HG03039 (cell line): ENCODE results near the gene PNKD.

Source experiments
- ATAC-seq: cut with Tn5 transposase; IDR thresholded peaks from one replicate; pipeline ENCODE4 v1.9.1; 2021; ENCODE audit warnings: mild to moderate bottlenecking, moderate library complexity; ENCODE audit not compliant: unreplicated experiment

PNKD gene

GRCh38 chr2:218256612-218257350 lies 13.5 kb upstream of the PNKD start:
- no peak for ATAC-seq

- peak; percentile 65 for ATAC-seq
These were observed 12.8 kb upstream of the PNKD start for GRCh38 chr2:218257390-218257981.

- no peak for ATAC-seq
These were observed 11.0 kb upstream of the PNKD start for GRCh38 chr2:218259099-218259961.

DNA sequence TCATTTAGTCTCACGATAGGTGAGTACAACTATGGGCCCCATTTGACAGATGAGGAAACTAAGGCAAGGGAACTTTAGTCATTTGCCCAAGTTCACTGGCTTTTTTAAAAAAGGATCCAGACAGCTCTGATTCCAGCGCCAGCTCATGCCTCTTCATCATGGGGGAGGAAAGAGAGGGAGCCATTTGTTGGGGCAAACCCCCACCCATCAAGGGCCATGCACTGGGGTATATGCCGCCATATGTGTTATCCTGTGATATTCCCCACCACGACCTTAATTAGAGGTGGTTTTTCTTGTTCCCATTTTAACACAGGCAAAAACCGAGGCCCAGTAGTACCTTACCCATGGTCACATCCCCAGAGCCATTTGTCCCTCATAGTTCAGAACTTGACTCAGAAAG lies 10.2 kb upstream of the PNKD start:
- ATAC-seq, result no peak

DNA sequence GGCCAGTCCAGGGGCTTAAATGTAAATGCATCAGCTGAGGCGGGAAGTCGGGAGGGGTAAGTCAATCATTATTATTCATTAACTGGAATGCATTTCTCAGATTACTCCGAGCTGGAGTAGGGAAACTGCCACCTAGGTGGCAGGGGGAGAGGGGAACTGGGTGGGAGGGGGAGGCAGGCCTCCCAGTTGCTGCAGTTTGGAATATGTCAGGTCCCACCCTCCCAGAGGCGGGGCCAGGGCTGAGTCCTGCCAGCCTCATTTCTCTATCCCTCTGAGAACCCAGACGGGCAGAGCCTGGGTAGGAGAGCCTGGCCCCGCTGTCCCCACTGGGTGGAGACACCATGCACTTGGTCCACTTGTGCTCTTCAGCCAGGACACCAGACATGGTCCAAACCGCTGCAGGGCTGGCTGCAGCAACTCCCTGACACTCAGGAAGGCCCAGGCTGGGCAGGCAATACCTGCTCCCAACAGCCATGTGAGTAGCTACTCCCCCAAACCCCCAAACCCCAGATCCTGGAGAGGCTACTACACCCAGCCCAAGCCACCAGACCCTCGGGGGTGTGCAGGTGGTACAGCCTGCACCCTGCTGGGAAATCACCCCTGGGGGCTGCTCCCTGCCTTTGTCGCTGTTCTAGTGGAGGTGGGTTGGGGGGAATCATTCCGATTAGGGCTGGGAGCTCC lies 9.4 kb upstream of the PNKD start, which contains the start of gene GPBAR1:
Gene GPBAR1 (plus strand): TSS at position 274 of the 681 bp plus-strand sequence. CDS start 1,710 bp downstream, outside the sequence.
- ATAC-seq, result no peak

GRCh38 chr2:218261423-218262236 lies 8.7 kb upstream of the PNKD start:
- no peak for ATAC-seq

GRCh38 chr2:218262237-218262600 lies 8.1 kb upstream of the PNKD start:
- ATAC-seq, result no peak

DNA sequence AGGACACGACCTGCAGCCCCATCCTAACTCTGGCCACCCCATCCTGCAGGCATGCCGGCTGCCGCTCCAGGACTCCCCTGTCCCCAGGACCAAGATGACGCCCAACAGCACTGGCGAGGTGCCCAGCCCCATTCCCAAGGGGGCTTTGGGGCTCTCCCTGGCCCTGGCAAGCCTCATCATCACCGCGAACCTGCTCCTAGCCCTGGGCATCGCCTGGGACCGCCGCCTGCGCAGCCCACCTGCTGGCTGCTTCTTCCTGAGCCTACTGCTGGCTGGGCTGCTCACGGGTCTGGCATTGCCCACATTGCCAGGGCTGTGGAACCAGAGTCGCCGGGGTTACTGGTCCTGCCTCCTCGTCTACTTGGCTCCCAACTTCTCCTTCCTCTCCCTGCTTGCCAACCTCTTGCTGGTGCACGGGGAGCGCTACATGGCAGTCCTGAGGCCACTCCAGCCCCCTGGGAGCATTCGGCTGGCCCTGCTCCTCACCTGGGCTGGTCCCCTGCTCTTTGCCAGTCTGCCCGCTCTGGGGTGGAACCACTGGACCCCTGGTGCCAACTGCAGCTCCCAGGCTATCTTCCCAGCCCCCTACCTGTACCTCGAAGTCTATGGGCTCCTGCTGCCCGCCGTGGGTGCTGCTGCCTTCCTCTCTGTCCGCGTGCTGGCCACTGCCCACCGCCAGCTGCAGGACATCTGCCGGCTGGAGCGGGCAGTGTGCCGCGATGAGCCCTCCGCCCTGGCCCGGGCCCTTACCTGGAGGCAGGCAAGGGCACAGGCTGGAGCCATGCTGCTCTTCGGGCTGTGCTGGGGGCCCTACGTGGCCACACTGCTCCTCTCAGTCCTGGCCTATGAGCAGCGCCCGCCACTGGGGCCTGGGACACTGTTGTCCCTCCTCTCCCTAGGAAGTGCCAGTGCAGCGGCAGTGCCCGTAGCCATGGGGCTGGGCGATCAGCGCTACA lies 7.4 kb upstream of the PNKD start:
- ATAC-seq, result no peak

- no peak for ATAC-seq
These were observed 6.3 kb upstream of the PNKD start for GRCh38 chr2:218263817-218264641.

DNA sequence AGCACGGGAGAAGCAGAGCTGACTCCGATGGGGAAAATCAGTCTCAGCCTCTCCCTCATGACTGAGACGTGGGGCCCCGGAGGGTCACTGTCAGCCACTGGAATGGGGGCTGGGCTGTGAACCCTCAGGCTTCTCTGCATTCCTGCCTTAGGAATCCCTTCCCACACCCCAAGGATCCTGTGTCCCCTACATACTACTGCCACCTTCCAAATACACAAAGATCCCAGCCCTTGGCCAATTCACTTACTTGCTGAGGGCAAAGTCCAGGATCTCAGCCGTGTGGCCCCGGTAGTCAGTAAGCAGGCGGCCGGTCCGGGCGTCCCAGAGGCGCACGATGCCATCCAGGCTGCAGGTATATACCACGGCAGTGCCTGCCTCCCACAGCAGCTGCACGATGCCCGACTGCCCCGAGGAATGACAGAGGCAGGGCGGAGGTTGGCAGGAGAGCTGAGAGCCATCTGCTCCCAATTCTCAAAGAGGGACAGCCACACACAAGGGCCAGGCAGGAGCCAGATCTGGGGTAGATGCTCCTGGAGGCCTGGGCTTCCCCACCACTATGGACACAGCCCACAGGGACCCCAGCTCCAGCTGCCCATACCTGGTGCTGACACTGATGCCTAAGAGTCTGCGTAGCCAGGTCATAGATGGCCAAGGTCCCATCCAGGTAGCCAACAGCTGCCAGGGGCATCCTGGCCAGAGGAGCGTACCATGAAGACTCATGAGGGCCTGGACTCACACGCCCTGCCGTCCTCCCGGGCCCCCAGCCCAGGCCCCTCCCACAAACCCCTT lies 5.4 kb upstream of the PNKD start:
- ATAC-seq, result no peak

DNA sequence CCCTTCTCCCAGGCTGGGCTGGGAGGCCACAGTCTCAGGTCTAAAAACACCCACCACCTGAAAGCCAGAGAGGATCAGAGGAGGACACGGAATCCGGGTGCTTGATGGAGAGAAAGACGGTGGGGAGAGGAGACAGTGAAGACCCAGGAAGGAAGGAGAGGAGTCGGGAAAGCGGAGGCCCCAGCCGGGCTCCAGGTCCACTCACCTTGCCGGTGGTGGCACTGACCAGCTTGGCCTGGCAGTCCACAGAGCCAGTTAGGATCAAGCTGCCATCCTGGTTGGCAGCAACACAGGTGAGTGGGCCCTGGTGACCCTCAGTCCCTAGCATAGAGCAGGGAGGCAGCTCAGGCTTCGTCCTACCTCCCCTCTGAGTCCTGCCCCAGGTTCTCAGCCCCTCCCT lies 4.7 kb upstream of the PNKD start:
- ATAC-seq, result no peak

DNA sequence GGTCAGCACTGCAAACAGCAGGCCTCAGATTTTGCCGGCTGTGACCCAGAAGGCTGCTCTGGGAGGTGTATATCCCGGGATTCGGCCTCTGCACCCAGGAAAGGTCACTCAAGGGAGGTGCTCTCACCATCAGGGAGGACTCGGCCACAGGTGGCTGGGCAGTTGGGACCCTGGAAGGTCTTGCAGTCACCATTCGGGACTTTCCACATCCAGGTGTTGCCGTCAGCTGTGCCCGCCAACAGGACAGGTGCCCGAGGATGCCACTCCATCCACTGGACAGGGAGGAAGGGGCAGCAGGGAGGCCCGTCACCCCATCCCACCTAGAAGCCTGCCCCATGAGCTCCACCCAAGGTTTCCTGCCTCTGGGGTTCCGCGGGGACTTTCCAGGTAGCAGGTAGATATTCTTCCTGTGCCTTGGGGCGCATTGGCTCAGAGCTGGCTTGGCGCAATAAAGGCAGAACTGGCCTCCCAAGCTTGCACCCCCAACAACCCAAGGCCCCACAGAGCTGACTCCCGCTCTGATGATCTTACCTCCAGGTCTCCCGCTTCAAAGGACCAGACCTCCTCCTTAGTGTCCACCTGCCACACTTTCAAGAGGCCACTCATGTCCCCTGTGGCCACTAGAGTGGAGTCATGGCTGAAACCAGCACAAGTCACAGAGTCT lies 3.9 kb upstream of the PNKD start:
- no peak for ATAC-seq

DNA sequence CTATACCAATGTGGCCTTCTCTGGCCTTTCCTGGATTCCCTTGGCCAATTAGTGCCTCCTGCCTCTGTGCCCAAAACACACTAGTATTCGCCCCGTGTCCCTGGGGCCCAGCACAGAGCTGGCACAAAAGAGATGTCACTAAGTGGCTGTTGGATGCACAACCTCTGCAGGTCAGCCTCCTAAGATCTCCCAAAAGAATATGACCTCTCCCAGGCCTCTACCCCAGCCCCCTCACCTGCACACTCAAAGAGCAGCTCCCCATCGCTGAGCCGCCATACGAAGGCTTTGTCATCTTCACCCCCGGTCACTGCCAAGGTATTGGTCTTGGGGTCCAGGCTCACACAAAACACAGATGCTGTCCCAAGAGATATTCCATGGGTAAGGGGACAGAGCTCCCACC lies 3.1 kb upstream of the PNKD start:
- ATAC-seq, result no peak

DNA sequence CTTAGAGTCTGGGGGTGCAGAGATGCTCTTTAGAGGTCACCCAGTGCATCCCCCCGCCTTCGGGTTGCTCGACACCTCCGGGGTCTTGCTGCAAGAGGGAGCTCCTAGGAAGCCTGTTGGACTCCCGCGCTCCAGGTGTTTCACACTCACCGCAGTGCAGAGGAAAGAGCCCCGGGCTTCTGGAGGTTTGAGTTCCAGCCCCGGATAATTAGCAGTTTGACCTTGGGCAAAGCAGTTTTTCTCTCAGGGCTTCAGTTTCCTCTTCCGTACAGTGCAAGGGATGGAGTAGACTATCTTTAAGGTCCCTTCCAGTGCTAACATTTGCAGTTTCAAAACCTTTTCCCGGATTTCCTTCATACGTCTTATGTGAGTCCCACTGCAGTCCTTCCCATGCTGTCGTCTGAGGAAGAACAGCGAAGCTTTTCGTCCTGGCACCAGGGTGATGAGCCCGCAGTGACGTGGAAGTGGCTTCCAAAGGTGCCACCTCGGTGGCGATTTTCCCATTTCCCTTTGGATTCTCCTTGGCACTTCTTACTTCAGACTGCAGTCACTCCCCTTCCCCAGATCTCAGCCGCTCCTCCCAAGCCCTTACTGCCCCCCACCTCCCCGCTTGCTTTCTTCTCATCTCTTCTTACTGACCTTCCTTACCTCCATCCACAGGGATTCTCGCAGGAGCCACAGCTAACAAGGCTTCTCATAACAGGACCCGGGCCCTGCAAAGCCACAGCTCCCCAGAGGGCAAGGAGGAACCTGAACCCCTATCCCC lies 585 bp downstream of the PNKD start:
- ATAC-seq, result no peak

DNA sequence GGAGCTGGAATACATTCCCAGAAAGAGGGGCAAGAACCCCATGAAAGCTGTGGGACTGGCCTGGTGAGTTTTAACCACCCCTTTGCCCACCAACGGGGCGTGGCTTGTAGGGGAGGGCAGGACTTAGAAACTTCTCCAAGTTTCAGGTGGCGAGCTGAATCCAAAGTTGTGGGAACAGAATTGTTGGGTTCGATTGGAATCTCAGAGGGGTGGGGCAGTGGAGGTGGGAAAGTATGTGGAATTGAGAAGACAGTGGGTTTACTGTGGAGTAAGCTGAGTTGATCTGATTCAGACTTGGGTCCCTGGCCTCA lies 1.1 kb downstream of the PNKD start:
- no peak for ATAC-seq

DNA sequence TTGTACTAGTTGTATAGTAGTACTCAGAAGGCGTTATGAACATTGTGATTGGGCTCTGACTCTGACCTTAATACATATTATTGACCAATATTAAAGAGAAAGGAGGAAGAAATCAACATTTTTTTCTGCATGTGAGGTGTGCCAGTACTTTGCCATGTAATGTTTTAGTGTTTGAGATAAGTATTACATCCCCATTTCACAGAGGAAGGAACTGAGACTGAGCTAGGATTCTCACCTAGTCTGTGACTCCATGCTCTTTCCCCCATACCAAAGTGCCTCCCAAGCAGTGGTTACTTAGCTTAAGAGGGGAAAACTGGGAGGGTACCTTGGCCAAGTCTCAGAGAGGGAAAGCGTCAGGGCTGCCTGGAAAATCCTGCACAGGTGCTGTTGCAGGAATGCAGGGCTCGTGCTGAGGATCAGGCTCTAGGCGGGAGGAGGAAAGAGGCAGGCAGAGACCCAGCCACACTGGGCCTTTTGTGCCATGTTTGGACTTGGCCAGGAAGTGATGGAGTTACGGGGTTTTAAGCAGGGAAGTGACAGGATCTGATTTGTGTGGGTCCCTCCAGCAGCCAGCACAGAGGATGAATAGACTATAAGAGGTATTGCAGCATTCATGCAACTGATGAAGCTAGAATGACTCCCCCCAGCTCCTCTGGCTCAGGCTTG lies 1.7 kb downstream of the PNKD start:
- no peak for ATAC-seq
